NCI-H1092 (cell line): Measurements from ENCODE around the gene MDFI.

Experiments
- DNase-seq: peaks from one replicate; lab custom pipeline; 2025; lab: John Stamatoyannopoulos, UW

Gene MDFI, protein sequence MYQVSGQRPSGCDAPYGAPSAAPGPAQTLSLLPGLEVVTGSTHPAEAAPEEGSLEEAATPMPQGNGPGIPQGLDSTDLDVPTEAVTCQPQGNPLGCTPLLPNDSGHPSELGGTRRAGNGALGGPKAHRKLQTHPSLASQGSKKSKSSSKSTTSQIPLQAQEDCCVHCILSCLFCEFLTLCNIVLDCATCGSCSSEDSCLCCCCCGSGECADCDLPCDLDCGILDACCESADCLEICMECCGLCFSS

DNA sequence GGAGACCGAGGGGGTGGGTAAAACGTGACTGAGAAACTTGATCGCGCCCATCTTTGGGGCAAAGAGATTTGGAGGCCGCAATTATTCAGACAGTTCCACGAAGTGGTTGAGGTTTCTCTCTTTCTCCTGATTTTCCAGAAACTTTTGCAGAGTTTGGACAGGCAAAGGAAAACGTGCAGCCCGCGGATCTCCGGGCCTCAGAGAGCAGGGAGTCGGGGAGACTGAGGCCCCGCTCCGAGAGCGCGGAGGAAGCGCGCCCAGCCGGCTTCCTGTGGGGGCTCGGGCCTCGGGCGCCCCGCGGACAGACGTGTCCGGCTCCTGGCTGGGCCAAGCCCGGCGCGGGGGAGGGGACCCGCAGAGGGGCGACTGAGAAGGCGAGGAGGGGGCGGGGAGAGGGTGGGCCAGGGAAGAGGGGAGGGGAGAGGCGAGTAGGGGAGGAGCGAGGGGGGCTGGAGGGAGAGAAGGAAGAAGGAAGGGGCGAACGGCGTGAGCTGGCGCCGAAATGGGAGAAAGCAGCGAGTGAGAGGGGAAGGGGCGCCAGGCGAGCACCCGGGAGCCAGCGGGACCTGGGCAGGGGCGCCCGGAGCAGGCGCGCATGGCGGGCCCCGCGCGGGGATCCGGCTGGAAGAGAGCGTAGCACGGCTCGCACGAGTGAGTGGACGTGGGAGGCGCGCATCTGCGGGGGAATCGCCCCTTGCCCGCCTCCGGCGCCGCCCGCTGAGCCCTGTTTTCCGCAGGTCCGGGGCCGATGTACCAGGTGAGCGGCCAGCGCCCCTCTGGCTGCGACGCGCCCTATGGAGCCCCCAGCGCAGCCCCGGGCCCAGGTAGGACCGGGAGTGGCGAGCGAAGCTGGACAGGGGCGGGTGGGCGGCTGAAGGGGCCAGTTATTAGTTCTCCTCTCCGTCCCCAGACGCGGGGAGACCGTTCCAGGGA lies at the start of gene MDFI:
MDFI (plus strand) TSS at position 467 of the 933 bp plus-strand sequence; CDS start at position 749, 282 bp downstream.
- peak; percentile 10 for DNase-seq

DNA sequence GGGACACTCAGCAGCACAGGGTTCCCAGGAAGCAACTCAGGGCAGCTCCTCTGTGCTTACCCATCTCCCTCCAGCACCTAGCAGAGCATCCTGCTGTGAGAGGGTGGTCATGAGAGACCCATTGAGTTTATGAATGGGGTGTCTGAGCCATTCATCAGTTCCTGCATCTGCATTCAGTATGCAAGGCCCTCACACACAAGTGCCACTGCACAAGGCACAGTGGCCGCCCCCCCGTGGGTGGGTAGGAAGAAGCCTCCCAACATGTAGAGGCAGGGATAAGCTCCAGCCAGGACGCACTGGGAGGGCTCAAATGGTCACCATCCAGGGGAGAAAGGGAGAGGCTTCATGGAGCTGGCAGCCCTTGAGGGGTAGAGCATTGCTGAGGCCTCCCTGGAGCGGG lies 49.0 kb upstream of the MDFI start:
- DNase-seq, result no peak

DNA sequence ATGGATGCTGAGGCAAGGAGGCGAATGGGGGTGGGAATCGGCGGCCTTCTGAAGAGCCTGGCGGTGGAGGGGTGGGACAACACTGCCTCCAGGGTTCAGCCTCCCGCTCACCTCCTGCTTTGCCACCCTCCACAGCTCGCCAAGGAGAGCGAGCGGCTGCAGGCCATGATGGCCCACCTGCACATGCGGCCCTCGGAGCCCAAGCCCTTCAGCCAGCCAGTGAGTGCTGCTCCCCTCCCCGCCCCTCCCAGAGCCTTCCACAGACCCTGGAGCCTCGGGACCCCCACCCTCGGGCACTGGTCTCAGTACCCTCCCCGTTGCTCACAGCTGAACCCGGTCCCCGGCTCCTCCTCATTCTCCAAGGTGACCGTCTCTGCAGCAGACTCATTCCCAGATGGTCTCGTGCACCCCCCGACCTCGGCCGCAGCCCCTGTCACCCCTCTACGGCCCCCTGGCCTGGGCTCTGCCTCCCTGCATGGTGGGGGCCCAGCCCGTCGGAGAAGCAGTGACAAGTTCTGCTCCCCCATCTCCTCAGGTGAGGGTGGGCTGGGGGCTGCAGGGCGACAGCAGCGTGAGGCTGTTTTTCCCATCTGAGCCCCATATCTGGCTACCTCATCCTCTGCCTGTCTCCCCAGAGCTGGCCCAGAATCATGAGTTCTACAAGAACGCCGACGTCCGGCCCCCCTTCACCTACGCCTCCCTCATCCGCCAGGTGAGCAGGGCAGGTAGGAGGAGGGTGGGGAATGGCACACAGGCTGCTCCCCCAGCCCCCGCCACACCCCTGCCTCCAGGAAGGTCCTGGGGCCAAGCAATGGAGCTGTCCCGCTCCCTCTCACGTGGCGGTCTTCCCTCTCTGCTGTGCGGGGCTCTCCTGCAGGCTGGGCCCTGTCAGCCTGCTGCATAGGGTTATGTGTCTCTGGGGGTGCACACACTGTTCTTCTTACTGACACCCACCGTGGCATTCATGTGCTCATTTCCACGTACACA lies 48.3 kb upstream of the MDFI start:
- no peak for DNase-seq

DNA sequence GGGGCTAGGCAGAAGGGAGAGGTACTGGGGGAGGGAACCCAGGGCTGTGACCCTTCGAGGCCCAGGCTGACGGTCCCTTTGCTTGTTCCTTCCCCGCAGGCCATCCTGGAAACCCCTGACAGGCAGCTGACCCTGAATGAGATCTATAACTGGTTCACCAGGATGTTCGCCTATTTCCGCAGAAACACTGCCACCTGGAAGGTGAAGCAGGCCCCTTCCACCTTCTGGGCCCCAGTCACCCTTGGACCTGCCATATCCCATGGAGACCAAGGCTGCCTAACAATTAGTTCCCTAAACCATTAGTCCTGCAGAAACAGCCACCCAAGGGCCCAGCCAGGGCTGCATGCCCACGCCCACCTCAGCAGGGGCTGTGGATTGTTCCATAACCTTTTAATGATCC lies 47.1 kb upstream of the MDFI start:
- no peak for DNase-seq

DNA sequence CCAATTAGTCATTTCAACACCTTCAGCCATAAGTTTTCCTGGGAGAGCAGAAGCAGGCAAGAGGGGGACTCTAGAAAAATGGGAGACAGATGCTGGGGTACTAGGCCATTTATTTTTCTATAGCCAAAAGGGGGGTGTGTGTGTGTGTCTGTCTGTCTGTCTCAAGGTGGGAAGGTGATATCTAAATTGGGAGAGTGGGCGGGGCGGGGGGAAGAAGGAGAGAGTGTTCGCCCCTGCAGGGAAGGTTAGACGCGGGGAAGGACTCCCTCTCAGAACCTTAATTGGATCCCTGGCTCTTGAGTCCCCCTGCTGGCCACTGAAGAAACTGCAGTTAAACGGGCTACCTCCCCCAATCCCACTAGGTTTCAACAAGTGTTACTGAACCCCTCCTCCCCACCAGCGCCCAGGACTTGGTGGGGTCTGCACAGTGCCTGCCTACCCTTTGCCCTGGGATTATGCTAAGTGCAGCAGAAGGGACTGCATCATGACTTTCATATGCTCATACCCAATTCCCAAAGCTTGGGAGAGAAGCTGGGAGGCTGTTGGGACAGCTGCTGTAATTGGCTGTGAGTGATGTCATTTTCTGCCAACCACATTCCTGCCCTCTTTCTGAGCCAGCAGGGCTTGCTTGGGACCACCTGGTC lies 46.3 kb upstream of the MDFI start:
- DNase-seq, result no peak

DNA sequence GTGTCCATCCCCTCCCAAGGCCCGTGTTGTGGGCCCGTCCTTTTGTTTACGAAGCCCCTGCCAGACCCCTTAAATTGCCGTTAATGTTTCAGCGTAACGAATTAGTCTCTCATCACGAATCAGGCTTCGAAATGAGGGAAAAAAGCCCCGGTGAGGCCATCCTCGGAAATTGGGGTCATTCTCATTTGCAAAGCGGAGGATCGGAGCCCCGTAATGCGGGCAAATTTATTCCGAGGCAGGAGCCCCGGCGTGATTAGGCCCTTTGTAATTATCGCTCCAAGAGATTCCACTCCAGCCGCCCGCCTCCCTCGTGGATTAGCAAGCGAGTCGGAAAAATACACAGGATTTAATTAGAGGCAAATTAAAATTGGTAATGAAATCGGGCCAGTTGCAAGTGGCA lies 44.9 kb upstream of the MDFI start:
- DNase-seq, result no peak

DNA sequence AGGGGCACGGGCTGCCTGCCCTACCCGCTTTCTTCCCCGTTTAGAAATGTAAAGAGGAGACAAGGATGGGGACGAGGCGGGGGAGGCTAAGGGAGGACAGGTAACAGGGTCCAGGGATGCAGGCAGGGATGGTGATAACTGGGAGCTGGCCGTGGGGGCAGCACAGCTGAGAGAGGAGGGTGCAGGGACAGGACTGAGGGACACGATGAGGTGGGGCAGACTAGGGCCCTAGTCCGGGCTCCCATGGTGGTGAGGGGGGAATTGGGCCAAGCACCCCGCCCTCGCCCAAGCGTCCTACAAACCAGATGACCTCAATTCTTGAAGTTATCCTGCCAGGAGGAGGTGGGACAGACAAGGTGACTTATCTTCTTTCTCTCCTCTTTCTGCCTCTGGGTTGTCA lies 44.4 kb upstream of the MDFI start:
- no peak for DNase-seq

DNA sequence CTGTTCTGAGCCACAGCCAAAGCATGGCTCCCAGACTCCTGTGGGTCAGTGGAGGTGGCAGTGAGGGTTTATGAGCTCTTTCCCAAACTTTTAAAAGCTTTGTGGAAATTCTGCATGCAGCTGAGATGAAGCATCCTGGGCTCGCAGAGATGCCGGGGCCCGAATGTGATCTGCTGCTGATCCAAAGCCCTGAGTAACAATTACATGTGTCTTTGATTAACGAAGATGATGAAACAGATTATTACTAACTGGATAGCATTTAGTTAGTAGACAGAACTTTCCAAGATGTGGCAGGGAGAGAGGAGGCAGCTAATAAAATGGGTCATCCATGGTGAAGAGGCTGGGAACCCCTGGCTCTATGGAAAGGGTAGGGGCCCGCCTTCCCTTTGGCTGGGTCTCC lies 43.9 kb upstream of the MDFI start:
- DNase-seq, result no peak

DNA sequence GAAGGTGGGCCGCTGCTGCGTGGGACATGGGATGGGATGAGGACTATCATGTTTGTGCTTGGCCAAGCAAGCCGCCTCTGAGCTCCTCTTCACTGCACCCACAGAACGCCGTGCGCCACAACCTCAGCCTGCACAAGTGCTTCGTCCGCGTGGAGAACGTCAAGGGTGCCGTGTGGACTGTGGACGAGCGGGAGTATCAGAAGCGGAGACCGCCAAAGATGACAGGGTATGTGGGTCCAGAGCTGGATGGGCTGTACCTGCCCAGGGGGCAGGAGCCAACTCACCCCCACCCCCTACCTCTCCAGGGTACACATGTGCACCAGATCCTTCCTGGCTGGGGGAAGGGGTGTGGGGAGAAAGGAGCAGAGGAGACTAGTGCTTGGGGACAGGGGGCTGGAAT lies 43.5 kb upstream of the MDFI start:
- no peak for DNase-seq

DNA sequence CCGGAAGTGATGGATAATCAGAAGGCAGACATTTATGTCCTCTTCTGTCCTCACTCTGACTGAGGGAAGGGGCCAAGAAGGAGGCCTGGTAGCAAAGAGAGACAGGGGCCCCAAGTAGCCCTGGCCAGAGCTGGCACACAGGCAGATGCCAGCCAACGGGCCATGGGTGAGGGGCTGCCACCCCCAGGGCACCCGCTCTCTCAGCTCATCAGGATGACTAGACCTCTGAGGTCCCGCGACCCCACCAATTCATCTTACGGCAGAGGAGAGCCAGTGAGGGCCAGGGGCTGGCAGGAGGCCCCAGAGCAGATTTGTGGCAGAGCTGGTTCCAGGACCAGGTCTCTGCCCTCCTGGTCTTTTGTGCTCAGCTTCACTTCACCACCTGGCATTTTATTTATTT lies 43.1 kb upstream of the MDFI start:
- no peak for DNase-seq

DNA sequence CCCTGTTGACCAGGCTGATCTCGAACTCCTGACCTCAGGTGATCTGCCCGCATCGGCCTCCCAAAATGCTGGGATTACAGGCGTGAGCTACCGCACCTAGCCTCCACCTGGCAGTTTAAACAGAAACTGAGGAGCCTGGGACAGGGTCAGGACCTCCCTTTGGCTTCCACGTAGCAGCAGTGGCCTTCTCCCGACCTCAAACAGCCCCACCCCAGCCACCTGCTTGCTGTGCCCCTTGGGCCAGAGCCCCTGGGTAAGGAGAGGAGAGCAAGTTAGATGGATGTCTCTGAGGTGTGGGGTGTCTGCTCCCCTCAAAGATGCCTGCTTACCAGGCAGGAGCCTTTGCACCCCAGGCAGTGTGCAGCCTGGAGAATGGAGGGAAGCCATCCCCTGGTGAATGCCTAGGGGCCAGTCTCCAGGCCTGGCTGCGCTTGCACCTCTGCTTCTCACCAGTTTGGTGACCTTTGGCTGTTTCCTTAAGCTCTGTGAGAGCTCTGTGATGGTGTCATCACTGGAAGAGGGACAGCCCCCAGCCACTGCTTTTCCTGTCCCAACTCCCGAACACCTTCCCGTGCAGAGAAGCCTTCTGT lies 42.1 kb upstream of the MDFI start:
- no peak for DNase-seq

DNA sequence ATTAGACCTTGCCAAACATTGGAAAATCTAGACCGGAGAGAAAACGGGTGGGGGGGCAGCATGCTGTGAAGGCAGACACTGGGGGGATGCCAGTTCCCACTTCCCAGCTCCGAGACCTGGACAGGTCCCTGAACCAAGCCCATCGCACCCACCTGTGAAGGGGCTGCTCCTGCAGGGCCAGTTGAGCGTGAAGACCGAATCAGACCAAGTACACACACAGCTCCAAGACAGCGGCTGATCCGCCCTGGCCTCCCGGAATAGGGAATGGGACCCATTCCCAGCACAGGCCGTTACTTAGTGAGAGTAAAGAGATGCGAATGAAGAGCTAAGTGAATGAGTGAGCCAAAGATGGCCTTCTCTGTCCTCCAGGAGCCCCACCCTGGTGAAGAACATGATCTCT lies 41.5 kb upstream of the MDFI start:
- no peak for DNase-seq

DNA sequence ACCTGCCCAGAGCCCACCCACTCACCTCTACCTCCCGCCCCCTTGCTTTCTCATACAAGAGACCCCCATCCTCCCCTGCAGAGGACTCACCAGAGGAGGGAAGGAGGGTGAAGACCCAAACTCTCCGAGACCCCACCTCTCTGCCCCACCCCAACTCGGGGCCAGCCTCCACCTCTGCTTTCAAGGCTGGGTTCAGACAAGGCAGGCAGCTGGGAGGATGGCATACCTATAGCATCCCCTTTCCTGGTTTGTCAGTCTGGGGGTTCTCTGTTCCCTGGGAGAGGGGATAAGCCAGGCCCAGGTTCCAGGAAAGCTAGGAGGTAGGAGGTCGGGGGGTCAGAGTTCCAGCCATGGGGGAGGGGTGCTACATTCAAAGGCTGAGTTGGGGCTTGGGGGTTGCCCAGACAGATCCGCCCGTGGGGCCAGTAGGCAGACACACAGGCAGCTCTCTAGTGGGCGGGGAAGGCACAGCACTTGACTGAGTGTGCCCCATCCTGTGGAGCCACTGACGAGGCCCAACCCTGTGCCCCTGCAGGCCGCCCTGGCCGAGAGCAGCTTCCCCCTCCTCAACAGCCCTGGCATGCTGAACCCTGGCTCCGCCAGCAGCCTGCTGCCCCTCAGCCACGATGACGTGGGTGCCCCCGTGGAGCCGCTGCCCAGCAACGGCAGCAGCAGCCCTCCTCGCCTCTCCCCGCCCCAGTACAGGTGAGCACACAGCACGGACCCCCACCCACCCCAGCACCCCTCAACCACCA lies 40.8 kb upstream of the MDFI start:
- no peak for DNase-seq

DNA sequence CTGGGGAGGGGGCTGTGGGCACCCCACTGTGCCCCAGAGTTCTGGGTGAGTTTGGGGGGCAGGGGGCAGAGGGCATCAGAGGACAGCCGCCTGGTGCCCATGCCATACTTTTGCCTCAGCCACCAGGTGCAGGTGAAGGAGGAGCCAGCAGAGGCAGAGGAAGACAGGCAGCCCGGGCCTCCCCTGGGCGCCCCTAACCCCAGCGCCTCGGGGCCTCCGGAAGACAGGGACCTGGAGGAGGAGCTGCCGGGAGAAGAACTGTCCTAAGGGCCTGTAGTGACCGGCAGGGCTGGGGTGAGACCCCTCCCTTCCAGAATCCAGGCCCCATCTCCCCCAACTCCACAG lies 39.6 kb upstream of the MDFI start:
- no peak for DNase-seq

DNA sequence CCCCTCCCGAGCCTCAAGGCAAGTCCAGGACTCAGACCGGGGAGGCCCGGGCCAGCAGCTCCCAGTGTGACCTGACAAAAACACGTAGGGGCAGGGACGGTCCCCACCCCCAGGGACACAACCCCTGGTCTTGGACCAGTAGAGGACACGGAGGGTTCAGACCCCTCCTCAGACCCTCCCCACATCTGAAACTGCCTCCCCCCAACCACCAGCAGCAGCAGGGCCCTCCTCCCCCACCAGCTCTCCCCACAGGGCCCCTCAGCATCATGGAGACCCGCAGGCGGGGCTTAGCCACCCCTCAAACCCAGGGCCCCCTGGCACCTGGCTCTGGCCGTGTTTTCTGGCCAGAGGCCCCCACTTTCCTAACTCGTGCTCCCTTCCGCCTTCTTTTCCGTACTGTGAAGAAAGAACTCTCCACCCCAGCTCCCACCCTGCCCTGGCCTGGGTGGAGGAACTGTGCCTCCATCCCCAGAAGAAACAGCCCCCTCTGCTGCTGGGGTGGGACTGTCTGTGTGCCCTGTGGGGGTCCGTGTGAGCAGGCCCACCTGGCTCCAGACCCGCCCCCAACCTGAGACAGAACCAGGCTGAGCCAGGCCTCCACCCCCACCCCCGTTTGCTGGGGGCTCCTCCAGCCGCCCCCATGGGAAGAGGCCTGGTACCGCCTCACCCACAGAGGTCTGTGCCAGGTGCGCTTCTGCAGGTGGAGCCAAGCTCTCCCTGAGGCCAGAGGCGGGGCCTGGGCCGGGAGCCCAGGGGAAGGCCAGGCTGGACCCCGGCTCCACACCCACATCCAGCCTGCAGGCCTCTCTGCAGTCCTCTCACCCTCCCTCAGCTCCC lies 39.0 kb upstream of the MDFI start:
- no peak for DNase-seq

DNA sequence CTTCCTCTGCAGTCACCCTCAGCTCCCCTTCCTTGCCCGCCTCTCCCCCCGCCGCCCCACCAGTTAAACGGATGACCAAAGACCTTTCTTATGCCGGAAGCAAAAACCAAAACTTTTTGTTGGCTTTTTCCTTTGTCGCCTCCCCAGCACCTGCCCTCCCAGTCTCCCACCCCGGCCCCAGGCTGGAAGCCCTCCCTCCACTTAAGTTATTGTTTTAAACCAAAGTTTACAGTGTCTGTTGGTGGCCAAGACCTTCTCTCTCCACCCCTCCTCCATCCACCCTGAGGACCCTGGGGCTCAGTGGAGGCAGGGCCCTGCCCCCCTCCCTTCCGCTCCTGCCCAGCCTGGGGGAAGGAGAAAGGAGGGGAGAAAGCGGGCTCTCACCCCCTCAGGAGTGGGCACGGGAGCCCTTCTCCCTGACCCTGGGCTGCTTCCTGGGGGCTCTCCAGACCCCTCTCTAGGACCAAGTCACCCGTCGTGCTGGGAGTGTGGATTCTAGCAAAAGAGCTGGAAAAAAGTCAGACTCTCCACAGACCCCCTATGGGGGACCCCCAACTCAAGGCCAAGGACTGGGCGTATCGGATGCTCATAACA lies 38.3 kb upstream of the MDFI start:
- no peak for DNase-seq

DNA sequence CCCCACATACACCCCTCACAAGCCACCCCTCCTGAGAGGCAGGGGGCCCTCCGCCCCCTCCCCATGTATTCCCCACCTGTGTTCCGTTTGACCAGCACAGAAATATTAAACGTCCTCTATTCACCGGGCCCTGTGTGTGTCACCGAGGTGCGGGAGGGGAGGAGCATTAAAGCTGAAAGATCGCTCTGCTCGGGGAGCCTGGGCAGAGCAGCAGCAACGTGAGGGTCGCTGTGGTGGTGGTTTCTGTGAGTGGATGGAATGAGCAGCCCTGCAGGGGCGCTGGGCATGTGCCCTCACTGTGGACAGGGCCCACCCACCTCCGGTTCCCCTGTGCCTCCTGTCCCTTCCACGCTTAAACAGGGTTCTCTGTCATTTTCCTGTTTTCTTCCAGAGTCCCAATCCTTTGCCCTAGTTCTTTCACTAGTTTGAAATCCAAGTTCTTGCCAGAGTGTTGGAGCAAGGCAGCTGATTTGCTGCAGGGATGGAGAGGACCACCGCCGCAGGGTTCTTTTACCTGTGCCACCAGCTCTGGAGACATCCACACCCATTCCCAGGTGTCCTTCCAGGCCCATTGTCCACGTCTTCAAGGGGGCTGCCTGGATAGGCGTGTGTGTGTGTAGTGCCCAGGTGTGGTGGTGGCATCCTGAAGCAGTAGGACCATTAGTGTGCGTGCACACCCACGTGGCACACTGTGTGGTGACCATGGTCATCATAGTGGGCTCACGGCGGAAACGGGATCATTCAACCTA lies 37.6 kb upstream of the MDFI start:
- no peak for DNase-seq

DNA sequence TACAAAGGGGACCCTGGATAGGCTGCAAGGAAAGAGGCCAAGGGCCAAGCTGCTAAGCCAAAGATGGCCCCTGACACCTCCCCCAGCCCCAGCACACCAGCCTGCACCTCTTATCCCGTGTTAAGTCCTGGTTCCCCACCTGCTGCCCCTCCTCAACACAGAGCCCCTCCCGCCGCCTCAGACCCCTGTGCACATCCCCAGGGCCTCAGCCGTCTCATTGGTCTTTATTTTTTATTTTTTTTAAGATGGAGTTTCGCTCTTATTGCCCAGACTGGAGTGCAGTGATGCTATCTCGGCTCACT lies 37.1 kb upstream of the MDFI start:
- DNase-seq, result no peak

DNA sequence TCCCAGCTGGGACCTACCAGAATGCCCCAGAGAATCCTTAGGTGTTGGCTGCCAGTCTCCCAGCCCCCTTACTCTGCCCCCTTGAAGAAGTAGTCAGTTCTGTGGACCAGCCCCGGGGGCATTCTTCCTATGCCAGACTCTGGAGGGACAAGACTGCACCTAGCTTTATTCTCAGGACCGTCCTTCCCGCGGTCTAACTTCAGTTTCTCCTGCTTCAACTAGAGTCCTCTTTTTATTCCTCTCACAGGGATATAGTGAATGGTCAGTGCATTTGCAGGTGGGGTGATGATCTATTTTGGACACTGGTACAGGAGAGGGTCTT lies 35.9 kb upstream of the MDFI start:
- no peak for DNase-seq
